Gastroesophageal sphincter (tissue), 4 donors: ENCODE results near the gene RMND5B. TPM values are rescaled to one million over a fixed set of nuclear protein-coding genes. Genes with fewer than 3 reads are reported as not detected.
"Not testable (repeated sequence)": the region's sequence is repeated elsewhere in the genome, so short reads cannot be mapped to it uniquely, and the experiment has no call there.

Experiments
- ATAC-seq: fragments of 150-250 bp; one replicate; pipeline ENCODE4 v1.9.1; 2016; ENCODE audit warnings: mild to moderate bottlenecking, moderate library complexity
- H3K27ac ChIP-seq, 4 donors: fragments of 200-600 bp; sonication (generic) in 3 of 4; 1 replicate in 3 of 4; 2 replicates in 1 of 4; pipeline ENCODE4 v1.5.1; 2016 to 2019
- H3K27me3 ChIP-seq: fragments of 200-600 bp; sonication (generic); one replicate; pipeline ENCODE4 v1.5.1; 2019
- H3K36me3 ChIP-seq, 2 donors: fragments of 200-600 bp; sonication (generic); one replicate each; pipeline ENCODE4 v1.5.1; 2019; ENCODE audit warnings: control low read depth in 1 of 2
- H3K4me1 ChIP-seq, 3 donors: fragments of 200-600 bp; sonication (generic); 1 replicate in 2 of 3; 2 replicates in 1 of 3; pipeline ENCODE4 v1.5.1; 2016 to 2019; ENCODE audit warnings: control low read depth in 2 of 3
- H3K4me3 ChIP-seq, 2 donors: fragments of 200-600 bp; sonication (generic); one replicate each; pipeline ENCODE4 v1.5.1; 2019; ENCODE audit warnings: mild to moderate bottlenecking in 1 of 2, moderate library complexity in 1 of 2
- H3K9me3 ChIP-seq, 3 donors: fragments of 200-600 bp; sonication (generic); one replicate each; pipeline ENCODE4 v1.5.1; 2017 to 2019; ENCODE audit warnings: control low read depth in 2 of 3
- CTCF ChIP-seq, 4 experiments: fragments of 200-600 bp in 2 of 4; fragments of 450-650 bp in 2 of 4; sonication (generic) in 1 of 4; IDR thresholded peaks; one replicate each; pipeline ENCODE4 v1.5.1; 2017 to 2019; ENCODE audit warnings: antibody characterized with exemption in 4 of 4, mild to moderate bottlenecking in 2 of 4, moderate library complexity in 2 of 4
- EP300 ChIP-seq: sonication (generic); formaldehyde crosslinking; IDR thresholded peaks from one replicate; pipeline ENCODE4 v1.6.1; 2017; ENCODE audit warnings: antibody characterized with exemption, mild to moderate bottlenecking
- POLR2A ChIP-seq, 2 donors: fragments of 450-650 bp; IDR thresholded peaks; one replicate each; pipeline ENCODE4 v1.6.1; 2017; ENCODE audit warnings: antibody characterized with exemption in 2 of 2, mild to moderate bottlenecking in 2 of 2, moderate library complexity in 1 of 2
- POLR2AphosphoS5 ChIP-seq: sonication (generic); formaldehyde crosslinking; IDR thresholded peaks from one replicate; pipeline ENCODE4 v1.6.1; 2017; ENCODE audit warnings: antibody characterized with exemption
- WGBS, 2 donors: methylation state at CpG; one replicate each; pipeline ENCODE4 v1.1.5; 2018; ENCODE audit warnings: low coverage in 1 of 2; 5-methylcytosine and 5-hydroxymethylcytosine counted together
- total RNA-seq, 4 donors: library from RNA; depleted of rRNA; stranded (reverse); fragments of >200 nt; gene quantifications; one replicate each; pipeline ENCODE4 v1.1.0, GENCODE V29; 2016

RMND5B gene
- total RNA-seq, 4 donors from 2014 or later, result 34.6 to 56.6 (median 41.7) TPM

GRCh38 chr5:178086266-178086665 is 44.5 kb upstream of the RMND5B start:
- Histone ChIP-seq H3K36me3 (no peaks in the 10 kb centered on the region), H3K4me3 (no peak overlapping the region), H3K4me1 (no peaks in the 10 kb centered on the region), H3K9me3 (peaks cover 0 to 6% (median 0%) of the 10 kb centered on the region in 3 donors), H3K27ac (no peak overlapping the region), H3K27me3 (peaks cover 63% of the 10 kb centered on the region)
- 30 to 40% methylated on average over 1 to 22 of the region's 25 CpGs for WGBS, 2 donors
- TF ChIP-seq CTCF (IDR thresholded peaks at IDR 0.05) (no peak), POLR2A (IDR thresholded peaks at IDR 0.05) (no peak), EP300 (no peak), POLR2AphosphoS5 (no peak)
- ATAC-seq, result no peak

GRCh38 chr5:178087199-178087598 is 43.6 kb upstream of the RMND5B start:
- H3K9me3 ChIP-seq, result peaks cover 0 to 15% (median 0%) of the 10 kb centered on the region in 3 donors
- not testable (repeated sequence) for ATAC-seq
- WGBS, 2 donors, result 86 to 87% methylated on average over 5 of the region's 5 CpGs

GRCh38 chr5:178090856-178091255 is 40.0 kb upstream of the RMND5B start:
- no peak overlapping the region for H3K27ac ChIP-seq
- no peak overlapping the region for H3K4me3 ChIP-seq
- H3K9me3 ChIP-seq, result peaks cover 0 to 15% (median 0%) of the 10 kb centered on the region in 3 donors
- 95 to 100% methylated on average over 2 to 4 of the region's 6 CpGs for WGBS, 2 donors
- TF ChIP-seq CTCF (IDR thresholded peaks at IDR 0.05) (no peak), EP300 (no peak), POLR2A (IDR thresholded peaks at IDR 0.05) (no peak), POLR2AphosphoS5 (no peak)
- no peaks in the 10 kb centered on the region for H3K36me3 ChIP-seq
- no peak for ATAC-seq
- no peaks in the 10 kb centered on the region for H3K4me1 ChIP-seq
- H3K27me3 ChIP-seq, result peaks cover 47% of the 10 kb centered on the region

More at GRCh38 chr5:178087199-178087598, 43.6 kb upstream of the RMND5B start:
- not testable (repeated sequence) for H3K27ac ChIP-seq, H3K4me1 ChIP-seq, H3K36me3 ChIP-seq, H3K4me3 ChIP-seq
- H3K27me3 ChIP-seq, result peaks cover 56% of the 10 kb centered on the region

- Histone ChIP-seq H3K4me3 (no peak overlapping the region), H3K9me3 (peaks cover 0 to 15% (median 0%) of the 10 kb centered on the region in 3 donors), H3K27me3 (peaks cover 30% of the 10 kb centered on the region), H3K4me1 (no peaks in the 10 kb centered on the region), H3K27ac (no peak overlapping the region), H3K36me3 (no peaks in the 10 kb centered on the region)
- WGBS, 2 donors, result 44 to 70% methylated on average over 1 to 2 of the region's 2 CpGs
- TF ChIP-seq EP300, result no peak
- no peak for ATAC-seq
Observed at GRCh38 chr5:178093134-178093533, 37.7 kb upstream of the RMND5B start.

GRCh38 chr5:178094345-178094744 is 36.5 kb upstream of the RMND5B start:
- Histone ChIP-seq H3K4me3 (no peak overlapping the region), H3K9me3 (peaks cover 0 to 15% (median 0%) of the 10 kb centered on the region in 3 donors), H3K36me3 (no peaks in the 10 kb centered on the region), H3K27ac (no peak overlapping the region), H3K4me1 (no peaks in the 10 kb centered on the region), H3K27me3 (peaks cover 18% of the 10 kb centered on the region)
- ATAC-seq, result no peak
- no peak for TF ChIP-seq EP300
- no peak for TF ChIP-seq CTCF (IDR thresholded peaks at IDR 0.05)
- TF ChIP-seq POLR2AphosphoS5, result no peak
- TF ChIP-seq POLR2A (IDR thresholded peaks at IDR 0.05), result no peak
- 79 to 83% methylated on average over 8 to 9 of the region's 9 CpGs for WGBS, 2 donors

GRCh38 chr5:178098685-178099084 is 32.1 kb upstream of the RMND5B start:
- Histone ChIP-seq H3K36me3 (no peaks in the 10 kb centered on the region), H3K27ac (no peak overlapping the region), H3K27me3 (no peaks in the 10 kb centered on the region), H3K4me3 (no peak overlapping the region), H3K4me1 (no peaks in the 10 kb centered on the region), H3K9me3 (no peaks in the 10 kb centered on the region)
- 88 to 94% methylated on average over 7 of the region's 7 CpGs for WGBS, 2 donors
- no peak for ATAC-seq
- TF ChIP-seq POLR2A (IDR thresholded peaks at IDR 0.05) (no peak), CTCF (IDR thresholded peaks at IDR 0.05) (no peak), POLR2AphosphoS5 (no peak), EP300 (no peak)
